CD14-positive monocyte (primary cell): ENCODE results near the gene ENKUR. TPM values are rescaled to one million over a fixed set of nuclear protein-coding genes. Genes with fewer than 3 reads are reported as not detected.
A peak's percentile ranks its signal among the peaks of the same experiment; 100 is the strongest.

Source experiments
- DNase-seq, 3 donors: peaks; one replicate each; pipeline ENCODE4 v3.0.0-alpha.2; 2011 to 2022
- H2AFZ ChIP-seq: 2 replicates; pipeline ENCODE4 v1.6.0; 2012; ENCODE audit warnings: mild to moderate bottlenecking, low read depth, low read length, inconsistent platforms; ENCODE audit not compliant: insufficient read depth, poor library complexity, severe bottlenecking
- H3K27ac ChIP-seq, 2 donors: 1 replicate in 1 of 2; 2 replicates in 1 of 2; pipeline ENCODE4 v1.5.1; 2012 to 2013; ENCODE audit warnings: low read length in 2 of 2, control low read depth in 1 of 2, inconsistent platforms in 1 of 2, low read depth in 1 of 2, mild to moderate bottlenecking in 1 of 2
- H3K27me3 ChIP-seq, 2 donors: one replicate each; pipeline versions ENCODE4 v1.6.0 to v1.6.1; 2011 to 2013; ENCODE audit warnings: low read length in 2 of 2; ENCODE audit not compliant: control insufficient read depth in 2 of 2, insufficient read depth in 2 of 2
- H3K36me3 ChIP-seq, 2 donors: replicated peaks in 1 of 2; 1 replicate in 1 of 2; 2 replicates in 1 of 2; pipeline versions ENCODE4 v1.5.1 to v1.6.1; 2012 to 2013; ENCODE audit warnings: low read length in 2 of 2, control low read depth in 1 of 2, inconsistent platforms in 1 of 2, mild to moderate bottlenecking in 1 of 2; ENCODE audit not compliant: insufficient read depth in 2 of 2, control insufficient read depth in 1 of 2
- H3K4me1 ChIP-seq, 2 donors: 1 replicate in 1 of 2; 2 replicates in 1 of 2; pipeline versions ENCODE4 v1.5.1 to v1.6.1; 2012 to 2013; ENCODE audit warnings: low read length in 2 of 2, control low read depth in 1 of 2, inconsistent platforms in 1 of 2, mild to moderate bottlenecking in 1 of 2, moderate library complexity in 1 of 2; ENCODE audit not compliant: insufficient read depth in 2 of 2, control insufficient read depth in 1 of 2
- H3K4me2 ChIP-seq: replicated peaks from 2 replicates; pipeline ENCODE3; 2012; ENCODE audit warnings: low read length, moderate library complexity, mild to moderate bottlenecking; ENCODE audit not compliant: poor library complexity, severe bottlenecking; ENCODE audit errors: extremely low read depth
- H3K4me3 ChIP-seq, 3 experiments: fragments of 200-600 bp in 1 of 3; sonication (generic) in 1 of 3; replicated peaks in 1 of 3; 1 replicate in 2 of 3; 2 replicates in 1 of 3; pipeline ENCODE4 v1.5.1; 2011 to 2013; ENCODE audit warnings: low read length in 3 of 3, mild to moderate bottlenecking in 3 of 3, control low read depth in 2 of 3, low read depth in 2 of 3, inconsistent platforms in 1 of 3, moderate library complexity in 1 of 3
- H3K79me2 ChIP-seq: 2 replicates; pipeline ENCODE4 v1.6.0; 2012; ENCODE audit warnings: mild to moderate bottlenecking, control low read depth, inconsistent platforms, low read length, moderate library complexity; ENCODE audit not compliant: insufficient read depth
- H3K9ac ChIP-seq: 2 replicates; pipeline ENCODE4 v1.6.0; 2017; ENCODE audit warnings: low read length, mild to moderate bottlenecking; ENCODE audit not compliant: insufficient read depth, poor library complexity, severe bottlenecking
- H3K9me3 ChIP-seq, 2 donors: replicated peaks in 1 of 2; 1 replicate in 1 of 2; 2 replicates in 1 of 2; pipeline versions ENCODE4 v1.5.1 to v1.6.1; 2012 to 2013; ENCODE audit warnings: low read length in 2 of 2, control low read depth in 1 of 2; ENCODE audit not compliant: control insufficient read depth in 1 of 2, insufficient read depth in 1 of 2
- H4K20me1 ChIP-seq: 2 replicates; pipeline ENCODE4 v1.6.0; 2012; ENCODE audit warnings: mild to moderate bottlenecking, low read length, control low read depth, moderate library complexity; ENCODE audit not compliant: insufficient read depth
- H3K27ac Mint-ChIP-seq, 7 donors: one replicate each; pipeline ENCODE4 v1.8.0; 2020; ENCODE audit warnings: mild to moderate bottlenecking in 7 of 7, mixed read lengths in 7 of 7, moderate library complexity in 6 of 7, inconsistent platforms in 2 of 7
- H3K27me3 Mint-ChIP-seq, 3 donors: one replicate each; pipeline ENCODE4 v1.8.0; 2021 to 2022; ENCODE audit warnings: low read depth in 3 of 3, mild to moderate bottlenecking in 3 of 3, mixed read lengths in 3 of 3, moderate library complexity in 3 of 3, inconsistent platforms in 1 of 3
- H3K36me3 Mint-ChIP-seq, 2 donors: one replicate each; pipeline ENCODE4 v1.8.0; 2020; ENCODE audit warnings: mixed read lengths in 2 of 2, inconsistent platforms in 1 of 2, mild to moderate bottlenecking in 1 of 2
- H3K4me1 Mint-ChIP-seq: one replicate; pipeline ENCODE4 v1.8.0; 2020; ENCODE audit warnings: mild to moderate bottlenecking, mixed read lengths
- H3K4me3 Mint-ChIP-seq, 2 donors: one replicate each; pipeline ENCODE4 v1.8.0; 2020; ENCODE audit warnings: mild to moderate bottlenecking in 2 of 2, mixed read lengths in 2 of 2, moderate library complexity in 1 of 2
- H3K9me3 Mint-ChIP-seq, 7 donors: one replicate each; pipeline ENCODE4 v1.8.0; 2020 to 2022; ENCODE audit warnings: mixed read lengths in 7 of 7, mild to moderate bottlenecking in 6 of 7, moderate library complexity in 6 of 7, inconsistent platforms in 2 of 7
- CTCF ChIP-seq: fragments of 200-600 bp; IDR thresholded peaks from one replicate; pipeline ENCODE4 v1.8.0; 2022; ENCODE audit warnings: antibody characterized with exemption, mild to moderate bottlenecking
- WGBS: methylation state at CpG from one replicate; pipeline ENCODE4 v1.1.5; 2013; ENCODE audit warnings: missing lambda C conversion rate; ENCODE audit not compliant: insufficient coverage; 5-methylcytosine and 5-hydroxymethylcytosine counted together
- intact Hi-C, 2 donors: fragments of 100-400 bp; cut with micrococcal nuclease; formaldehyde crosslinking; loops; one replicate each; pipeline versions ENCODE4 v1.15.0 to v1.15.1; 2023
- polyA plus RNA-seq, 3 donors: library from polyadenylated mRNA; depleted of rRNA in 1 of 3; unstranded in 2 of 3; stranded (reverse) in 1 of 3; fragments of 300-500 nt in 2 of 3; fragments of >200 nt in 1 of 3; fragmentation: Illumina TruSeq in 2 of 3; gene quantifications; 1 replicate in 2 of 3; 2 replicates in 1 of 3; pipeline ENCODE4 v1.2.3, GENCODE V29; 2012 to 2021

Gene ENKUR
- polyA plus RNA-seq, 3 donors: 0.16 TPM; not detected in 2

GRCh38 chr10:24953675-24954074 is 62.3 kb downstream of the ENKUR start:
- Histone ChIP-seq H3K9ac (no peak overlapping the region), H3K4me3 (no peak overlapping the region), H4K20me1 (no peaks in the 10 kb centered on the region), H3K79me2 (no peaks in the 10 kb centered on the region), H2AFZ (no peak overlapping the region), H3K4me1 (peaks cover 2 to 15% of the 10 kb centered on the region in 2 donors), H3K27me3 (peaks cover 0 to 21% of the 10 kb centered on the region in 2 donors), H3K4me2 (no peak overlapping the region), H3K9me3 (no peaks in the 10 kb centered on the region), H3K36me3 (no peaks in the 10 kb centered on the region), H3K27ac (no peak overlapping the region)
- DNase-seq: no peak
- Mint-ChIP-seq H3K27ac (no peak overlapping the region), H3K4me3 (peak overlapping the region in 1 of 2 donors; percentile 24), H3K36me3 (no peaks in the 10 kb centered on the region), H3K27me3 (peaks cover 17 to 33% (median 22%) of the 10 kb centered on the region in 3 donors), H3K9me3 (peaks cover 0 to 6% (median 0%) of the 10 kb centered on the region in 7 donors), H3K4me1 (peaks cover 15% of the 10 kb centered on the region)
- no peak for TF ChIP-seq CTCF
- WGBS: 97% methylated on average over 8 of the region's 11 CpGs
- intact Hi-C loops: loop anchor here in 1 of 2 donors (10.0 kb wide), 1 partner anchor 309 kb away; no protein-coding TSS in a partner anchor

- Histone ChIP-seq H3K9me3 (no peaks in the 10 kb centered on the region), H3K4me2 (peak overlapping the region; percentile 85), H3K4me1 (peaks cover 2 to 15% of the 10 kb centered on the region in 2 donors), H3K9ac (peak overlapping the region; percentile 59), H3K27ac (no peak overlapping the region), H3K79me2 (no peaks in the 10 kb centered on the region), H3K27me3 (peaks cover 0 to 21% of the 10 kb centered on the region in 2 donors), H3K4me3 (peak overlapping the region in 1 of 3 experiments; percentile 75), H3K36me3 (no peaks in the 10 kb centered on the region), H4K20me1 (no peaks in the 10 kb centered on the region), H2AFZ (peak overlapping the region; percentile 83)
- H3K27ac Mint-ChIP-seq: no peak overlapping the region
- H3K4me1 Mint-ChIP-seq: peaks cover 15% of the 10 kb centered on the region
- DNase-seq: peak in 1 of 3 donors; percentile 30
- H3K36me3 Mint-ChIP-seq: no peaks in the 10 kb centered on the region
- peaks cover 17 to 33% (median 22%) of the 10 kb centered on the region in 3 donors for H3K27me3 Mint-ChIP-seq
- peaks cover 0 to 6% (median 0%) of the 10 kb centered on the region in 7 donors for H3K9me3 Mint-ChIP-seq
- peak; percentile 38 for TF ChIP-seq CTCF
- H3K4me3 Mint-ChIP-seq: peak overlapping the region; percentile 72 to 87
- WGBS: 7% methylated on average over 41 of the region's 53 CpGs
- intact Hi-C loops: loop anchor here in 1 of 2 donors (10.0 kb wide), 1 partner anchor 308 kb away; no protein-coding TSS in a partner anchor
Observed at GRCh38 chr10:24952707-24953645, 63.0 kb downstream of the ENKUR start.
